Inflammatory macrophage (primary cell): ENCODE data around the gene TMIGD2.
"Not testable (repeated sequence)": the region's sequence is repeated elsewhere in the genome, so short reads cannot be mapped to it uniquely, and the experiment has no call there.

Experiments used
- DNase-seq, 2 donors: peaks; one replicate each; pipeline ENCODE4 v3.0.0-alpha.2; 2020 to 2022
- total RNA-seq, 18 experiments: gene quantifications; one replicate each; lab custom pipeline; 2026; ENCODE audit warnings: mixed read lengths in 6 of 18, inconsistent platforms in 2 of 18; lab: John Stamatoyannopoulos, UW

The TMIGD2 gene
- total RNA-seq = 0 to 0.07 (median 0) reads per million in 18 experiments

GRCh38 chr19:4302243-4302640, at the start of gene TMIGD2:
TSS of gene TMIGD2 (minus strand) at chr19:4302389. CDS start at chr19:4302385, 4 bp downstream.
- no peak for DNase-seq

GRCh38 chr19:4350726-4351125, 48.5 kb upstream of the TMIGD2 start:
- no peak for DNase-seq

GRCh38 chr19:4350111-4350510, 47.9 kb upstream of the TMIGD2 start:
- DNase-seq = no peak

- not testable (repeated sequence) for DNase-seq
Observed at GRCh38 chr19:4349225-4349624, 47.0 kb upstream of the TMIGD2 start.

GRCh38 chr19:4347521-4347920, 45.3 kb upstream of the TMIGD2 start:
- peak; percentile 91 to 95 for DNase-seq

- DNase-seq = no peak
Observed at GRCh38 chr19:4346020-4346383, 43.8 kb upstream of the TMIGD2 start.

GRCh38 chr19:4345342-4346019, 43.3 kb upstream of the TMIGD2 start:
- no peak for DNase-seq

GRCh38 chr19:4343370-4344307, 41.5 kb upstream of the TMIGD2 start, which contains the start of gene MPND:
TSS of gene MPND (plus strand) at chr19:4343562. CDS start at chr19:4343594, 32 bp downstream.
- peak; percentile 86 to 91 for DNase-seq

- DNase-seq = peak; percentile 99 to 100
Observed at GRCh38 chr19:4342615-4343369, 40.6 kb upstream of the TMIGD2 start.

GRCh38 chr19:4342314-4342614, 40.1 kb upstream of the TMIGD2 start:
- DNase-seq = no peak

GRCh38 chr19:4338441-4339355, 36.5 kb upstream of the TMIGD2 start, which contains the start of gene STAP2:
TSS of gene STAP2 (minus strand) at chr19:4338827. CDS start at chr19:4338753, 74 bp downstream.
- DNase-seq = no peak

- no peak for DNase-seq
Observed at GRCh38 chr19:4337906-4338440, 35.8 kb upstream of the TMIGD2 start.

GRCh38 chr19:4334929-4335570, 32.9 kb upstream of the TMIGD2 start:
- no peak for DNase-seq

- no peak for DNase-seq
Observed at GRCh38 chr19:4329858-4330257, 27.7 kb upstream of the TMIGD2 start.

- DNase-seq = not testable (repeated sequence)
Observed at GRCh38 chr19:4328991-4329681, 26.9 kb upstream of the TMIGD2 start.

- DNase-seq = peak; percentile 87 to 92
Observed at GRCh38 chr19:4328243-4328990, 26.2 kb upstream of the TMIGD2 start.

GRCh38 chr19:4327877-4328242, 25.7 kb upstream of the TMIGD2 start:
- DNase-seq = no peak

- DNase-seq = peak; percentile 50 to 57
Observed at GRCh38 chr19:4327252-4327876, 25.2 kb upstream of the TMIGD2 start.

GRCh38 chr19:4326837-4327251, 24.7 kb upstream of the TMIGD2 start:
- DNase-seq = no peak
